GM18951 (cell line): ENCODE measurements around the gene CNTNAP1.

Experiments used
- POLR2A ChIP-seq: IDR thresholded peaks from 4 replicates; pipeline ENCODE4 v1.6.1; 2011; ENCODE audit warnings: mild to moderate bottlenecking; ENCODE audit not compliant: insufficient read length, insufficient read depth; ENCODE audit errors: extremely low read depth
- in situ Hi-C: fragments of 300-500 bp; cut with MboI; formaldehyde crosslinking; loops from one replicate; pipeline ENCODE4 v1.12.0; 2022; ENCODE audit warnings: low sequenced_read_pairs, mixed read lengths, inconsistent platforms; ENCODE audit not compliant: unreplicated experiment

CNTNAP1 gene

DNA sequence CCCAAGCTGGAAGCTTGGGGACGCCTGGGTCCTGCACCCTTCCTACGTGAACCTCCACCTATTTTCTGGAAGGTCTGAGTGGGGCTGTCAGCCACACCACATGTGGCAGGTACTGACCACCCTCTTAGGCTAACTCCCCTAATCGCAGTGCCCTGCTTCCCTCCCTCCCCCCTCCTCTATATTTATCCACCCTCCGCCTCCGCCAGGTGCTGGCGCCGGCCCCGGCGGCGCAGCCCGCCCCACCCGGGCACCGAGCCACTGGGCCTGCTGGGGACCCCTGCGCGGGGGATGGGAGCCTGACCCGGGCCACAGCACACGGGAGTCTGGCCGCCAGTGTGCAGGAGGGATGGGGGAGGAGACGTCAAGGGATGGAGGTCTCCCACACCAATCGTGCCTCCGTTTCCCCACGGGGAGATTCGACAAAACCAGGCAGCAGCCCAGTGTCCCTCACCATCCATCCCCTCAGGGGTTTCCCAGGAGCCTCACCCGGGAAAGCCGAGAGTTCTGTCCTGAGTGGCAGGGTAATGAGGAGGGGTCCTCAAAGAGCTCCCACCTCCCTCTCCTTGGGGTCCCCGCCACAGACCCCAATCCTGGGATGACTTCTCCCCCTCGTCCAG lies 6.9 kb upstream of the CNTNAP1 start:
- no peak for TF ChIP-seq POLR2A
- in situ Hi-C loops = no loop called here

DNA sequence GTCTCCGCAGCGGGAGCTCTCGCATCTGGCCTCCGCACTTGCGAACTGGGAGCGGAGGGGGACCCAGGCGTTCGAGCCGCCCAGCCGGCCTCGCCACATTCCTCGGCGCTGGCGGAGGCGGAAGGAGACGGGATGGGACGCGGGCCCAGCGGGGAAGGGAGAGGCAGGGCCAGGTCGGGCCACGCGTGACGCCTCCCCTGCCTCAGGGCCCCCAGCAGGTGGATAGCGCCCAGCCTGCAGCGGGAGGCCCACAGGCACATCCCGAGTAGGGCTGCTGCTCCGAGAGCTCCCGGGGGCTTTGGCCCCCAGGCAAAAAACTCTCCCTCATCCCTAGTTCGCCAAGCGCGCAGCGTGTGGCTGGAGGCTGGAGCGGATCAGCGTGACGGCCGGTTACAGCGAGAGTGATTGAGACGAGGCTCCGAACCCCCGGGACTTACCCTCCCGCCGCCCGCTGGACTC lies 6.3 kb upstream of the CNTNAP1 start:
- in situ Hi-C loops = no loop called here
- TF ChIP-seq POLR2A = peak; percentile 7

DNA sequence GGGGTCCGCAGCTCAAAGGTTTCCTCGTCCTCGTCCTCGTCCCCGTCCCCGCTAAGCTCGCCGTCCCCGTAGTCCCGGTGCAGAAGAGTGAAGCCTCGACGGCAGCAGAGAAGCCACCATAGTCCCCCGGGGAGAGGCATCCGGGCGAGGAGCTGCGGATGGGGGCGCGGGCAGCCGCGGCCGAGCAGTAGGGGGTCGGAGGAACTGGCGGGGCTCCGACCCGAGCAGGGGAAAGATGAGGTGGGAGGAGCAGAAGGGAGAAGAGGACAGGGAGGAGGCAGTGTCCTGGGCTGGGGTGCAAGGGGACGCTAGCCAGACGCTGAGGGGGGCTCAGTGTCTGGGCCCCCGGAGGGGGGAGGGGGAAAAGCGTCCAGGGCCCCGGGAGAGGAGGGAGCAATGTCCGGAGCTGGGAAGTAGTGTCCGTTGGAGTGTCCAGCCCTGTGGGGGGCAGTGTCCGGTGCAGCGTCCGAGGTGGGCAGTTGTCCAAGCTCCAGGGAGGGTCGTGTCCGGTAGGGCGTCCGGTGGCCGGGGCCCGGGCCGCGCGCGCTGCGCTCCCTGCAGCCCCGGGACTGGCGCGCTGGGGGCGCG lies 5.8 kb upstream of the CNTNAP1 start, which contains the start of gene PLEKHH3:
Gene PLEKHH3, minus strand, starts transcription at position 571 of the 588 bp plus-strand sequence. Its CDS starts 431 bp downstream, at position 140.
- peak; percentile 70 for TF ChIP-seq POLR2A
- in situ Hi-C loops = no loop called here

DNA sequence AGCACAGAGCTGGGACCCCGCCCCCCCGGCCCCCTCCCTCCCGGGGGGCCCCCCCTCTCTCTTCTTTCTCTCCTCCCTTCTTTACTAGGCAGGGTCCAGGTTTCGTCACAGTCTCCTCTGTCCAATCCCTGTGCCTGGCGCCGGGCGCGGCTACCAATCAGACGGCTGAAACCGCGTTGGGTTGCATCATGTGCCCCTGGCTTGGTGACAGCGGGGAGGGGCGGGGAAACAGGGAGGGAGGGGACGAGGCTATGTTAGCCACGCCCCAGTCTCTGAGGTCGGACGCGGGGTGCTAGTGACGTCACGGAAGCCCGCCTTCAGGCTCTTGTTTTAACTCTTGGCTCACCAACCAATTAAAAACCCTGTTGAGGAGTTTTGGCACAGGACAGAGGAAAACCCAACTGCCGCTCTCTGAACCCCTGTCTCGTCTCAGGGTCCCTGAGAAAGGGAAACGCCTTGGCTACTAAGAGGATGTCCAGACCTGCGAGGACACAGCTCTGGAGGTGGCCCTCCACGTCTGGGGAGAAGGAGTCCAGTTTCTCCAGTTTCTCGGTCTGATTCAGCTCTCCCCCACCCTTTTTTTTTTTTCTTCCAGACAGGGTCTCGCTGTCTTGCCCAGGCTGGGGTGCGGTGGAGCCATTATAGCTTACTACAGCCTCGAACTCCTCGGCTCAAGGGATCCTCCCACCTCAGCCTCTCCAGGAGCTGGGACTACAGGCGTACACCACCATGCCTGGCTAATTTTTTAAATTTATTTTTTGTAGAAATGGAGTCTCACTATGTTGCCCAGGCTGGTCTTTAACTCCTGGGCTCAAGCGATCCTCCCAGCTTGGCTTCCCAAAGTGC lies 5.1 kb upstream of the CNTNAP1 start:
- TF ChIP-seq POLR2A = no peak
- in situ Hi-C loops = no loop called here

DNA sequence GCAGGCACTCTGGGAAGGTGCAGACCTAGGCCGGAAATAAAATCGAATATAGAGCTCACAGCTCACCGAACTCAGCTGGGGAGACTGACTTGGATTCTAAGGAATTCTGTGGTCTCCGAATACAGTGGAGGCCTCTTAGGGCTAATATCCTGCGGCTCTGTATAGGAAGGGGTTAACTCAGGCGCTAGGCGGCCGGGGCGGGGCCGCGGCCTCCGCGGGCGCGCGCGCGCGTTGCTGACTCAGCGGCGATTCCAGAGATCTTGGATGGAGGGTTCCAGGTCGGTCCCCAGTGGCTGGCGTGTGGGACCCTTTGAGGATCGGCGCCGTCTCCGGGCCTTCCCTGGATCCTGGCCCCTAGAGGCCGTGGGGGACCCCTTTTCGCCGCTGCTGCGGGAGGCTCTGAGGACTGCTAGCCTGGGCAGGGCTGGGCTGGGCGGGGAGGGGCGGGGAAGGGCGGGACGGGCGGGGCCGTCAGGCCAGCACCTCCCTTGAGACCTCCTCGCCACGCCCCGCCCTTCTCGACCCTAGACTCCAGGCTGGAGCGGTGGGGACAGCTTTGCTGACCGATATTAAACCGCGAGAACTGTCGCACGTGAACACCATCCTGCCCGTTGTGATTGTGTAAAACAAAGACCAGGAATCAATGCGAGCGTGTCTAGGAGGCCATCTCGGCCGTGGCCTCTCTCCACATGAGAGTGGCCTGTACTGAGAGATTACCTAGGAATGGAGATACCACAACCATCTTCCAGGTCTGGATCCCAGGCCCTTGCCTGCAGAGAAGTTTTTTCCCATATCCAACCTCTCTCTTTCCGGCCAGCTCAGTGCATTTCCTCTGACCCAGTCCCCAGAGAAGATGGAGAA lies 4.2 kb upstream of the CNTNAP1 start:
- in situ Hi-C loops = no loop called here
- TF ChIP-seq POLR2A = peak; percentile 69

DNA sequence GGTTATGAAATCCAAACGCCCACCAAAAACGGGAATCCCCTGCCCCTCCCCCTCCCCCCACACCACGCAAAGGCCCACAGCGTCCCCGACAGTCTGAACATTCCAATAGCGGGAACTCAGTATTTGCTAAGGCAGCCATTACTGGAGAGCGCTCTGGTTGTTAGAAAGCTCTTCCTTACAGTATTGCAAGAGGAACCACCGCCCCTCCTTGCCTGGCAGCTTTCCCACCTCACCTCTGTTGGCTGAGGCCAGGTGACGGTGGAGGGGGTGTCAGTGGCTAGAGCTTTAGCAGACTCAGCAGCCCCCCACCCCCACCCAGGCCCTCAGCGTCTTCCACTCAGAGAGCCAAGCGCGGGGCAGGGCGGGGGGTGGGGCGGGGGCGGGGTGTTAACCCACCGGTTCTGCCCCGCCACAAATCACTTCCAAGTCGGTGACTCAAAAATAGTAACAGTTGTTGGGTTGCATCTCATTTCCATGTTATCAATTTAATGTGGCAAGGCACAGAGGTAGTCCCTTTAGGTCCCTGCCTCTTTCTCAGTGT lies 3.3 kb upstream of the CNTNAP1 start:
- TF ChIP-seq POLR2A = no peak
- in situ Hi-C loops = no loop called here

DNA sequence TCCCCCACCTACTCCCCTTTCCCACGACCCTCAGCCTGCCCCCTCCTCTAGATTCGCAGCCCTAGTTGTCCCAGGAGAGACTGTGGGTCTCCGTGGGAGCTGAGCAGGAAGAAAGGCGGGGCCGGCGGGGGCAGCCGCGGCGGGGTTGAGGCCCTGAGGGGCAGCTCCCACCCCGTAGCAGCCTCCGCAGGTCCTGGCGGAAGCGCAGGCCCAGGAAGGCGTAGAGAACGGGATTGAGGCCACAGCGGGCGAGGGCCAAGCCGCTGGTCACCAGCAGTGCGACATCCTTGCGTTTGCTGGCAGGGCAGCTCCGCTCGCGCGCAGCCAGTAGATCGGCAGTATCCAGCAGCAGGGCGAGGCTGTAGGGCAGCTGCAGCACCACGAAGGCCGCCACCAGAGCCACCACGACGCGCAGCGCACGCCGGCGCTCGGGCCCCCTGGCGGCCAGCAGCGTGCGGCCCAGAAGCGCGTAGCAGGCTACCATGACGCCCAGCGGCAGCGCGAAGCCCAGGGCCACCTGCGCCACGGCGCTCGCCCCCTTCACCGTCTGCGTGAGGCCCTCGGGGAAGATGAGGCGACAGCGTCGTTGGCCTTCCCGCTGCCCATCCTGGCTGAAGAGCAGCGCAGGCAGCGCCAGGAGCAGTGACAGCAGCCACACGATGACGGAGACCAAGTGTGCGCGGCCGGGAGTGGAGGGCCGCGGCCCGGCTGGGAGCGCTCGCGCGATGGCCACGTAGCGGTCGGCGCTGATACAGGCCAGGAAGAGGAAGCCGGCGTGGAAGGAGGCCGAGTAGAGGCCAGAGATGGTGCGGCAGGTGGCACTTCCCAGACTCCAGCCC lies 2.6 kb upstream of the CNTNAP1 start:
- peak; percentile 64 for TF ChIP-seq POLR2A
- in situ Hi-C loops = no loop called here

DNA sequence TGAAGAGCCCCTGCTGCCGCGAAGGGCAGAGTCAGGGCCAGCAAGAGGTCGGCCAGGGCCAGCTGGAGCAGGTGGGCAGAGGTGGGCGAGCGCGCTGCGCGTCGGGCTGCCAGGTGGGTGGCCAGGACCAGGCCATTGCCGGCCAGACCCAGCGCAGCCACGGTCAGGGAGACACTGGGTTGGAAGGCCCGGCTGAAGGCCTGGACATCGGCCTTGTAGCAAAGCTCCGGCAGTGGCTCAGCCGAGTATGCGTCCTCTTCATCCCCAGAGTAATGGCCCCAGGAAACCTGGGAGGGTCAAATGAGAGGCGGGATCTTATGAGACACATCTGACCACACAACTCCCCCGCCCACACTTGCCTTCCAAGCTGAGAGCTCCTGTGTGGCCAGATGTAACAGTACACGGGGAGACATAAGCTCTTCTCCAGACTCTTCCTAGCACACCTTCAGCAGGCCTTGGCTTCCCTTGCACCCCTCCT lies 2.0 kb upstream of the CNTNAP1 start:
- no peak for TF ChIP-seq POLR2A

DNA sequence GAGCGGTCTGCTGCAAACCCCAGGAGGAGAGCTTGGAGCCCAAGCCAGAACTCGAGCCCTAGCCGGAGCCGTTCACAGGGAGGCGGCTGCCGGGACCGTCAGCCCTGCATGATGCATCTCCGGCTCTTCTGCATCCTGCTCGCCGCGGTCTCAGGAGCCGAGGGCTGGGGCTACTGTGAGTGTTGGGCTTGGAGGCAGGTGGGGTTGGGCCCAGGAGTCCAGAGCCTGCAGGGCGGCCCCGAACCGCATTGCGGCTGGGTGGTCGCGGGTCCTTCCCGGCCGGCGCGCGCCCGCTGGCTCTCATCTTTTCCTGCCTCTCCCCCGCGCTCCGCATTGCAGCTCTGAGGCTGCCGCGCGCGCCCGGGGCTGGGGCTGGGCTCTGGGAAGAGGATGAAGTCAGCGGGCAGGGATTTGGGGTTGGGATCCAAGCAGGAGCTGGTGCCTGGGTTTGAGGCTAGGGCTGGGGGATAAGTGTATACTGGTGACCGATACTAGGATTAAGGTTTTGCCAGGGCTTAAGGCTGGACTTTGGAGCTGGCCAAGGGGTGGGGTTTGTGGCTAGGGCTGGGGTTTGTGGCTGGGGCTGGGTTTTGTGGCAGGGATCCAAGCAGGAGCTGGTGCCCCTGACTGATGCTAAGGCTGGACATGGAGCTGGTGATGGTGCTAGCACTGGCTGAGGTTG lies 532 bp downstream of the CNTNAP1 start:
- TF ChIP-seq POLR2A = no peak
- in situ Hi-C loops = no loop called here

More for the DNA sequence above, 2.0 kb upstream of the CNTNAP1 start:
- in situ Hi-C loops = no loop called here

DNA sequence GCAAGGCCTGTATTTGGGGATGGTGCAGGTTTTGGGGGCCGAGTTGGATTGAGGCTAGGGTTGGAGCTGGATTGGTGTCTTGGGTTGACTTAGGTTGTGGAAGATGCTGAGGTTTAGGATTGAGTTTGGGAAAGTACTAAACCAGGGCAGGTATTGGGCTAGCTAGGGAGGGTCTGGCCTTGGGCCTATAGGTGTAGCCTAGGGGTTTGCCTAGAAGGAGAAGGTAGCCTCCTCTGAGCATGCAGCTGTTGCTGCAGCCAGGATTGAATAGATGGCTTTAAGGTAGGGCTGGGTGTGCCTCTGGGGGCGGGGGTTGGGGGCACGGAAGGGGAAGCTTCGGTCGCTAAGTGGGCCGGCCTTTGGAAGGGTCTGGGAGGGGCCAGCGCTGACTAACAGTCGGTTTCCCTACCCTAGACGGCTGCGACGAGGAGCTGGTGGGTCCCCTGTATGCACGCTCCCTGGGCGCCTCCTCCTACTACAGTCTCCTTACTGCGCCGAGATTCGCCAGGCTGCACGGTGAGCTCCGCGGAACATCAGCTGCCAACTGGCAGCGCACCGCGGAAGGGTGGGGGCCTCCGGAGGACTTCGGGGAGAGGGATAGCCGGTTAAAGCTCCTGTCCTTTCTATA lies 1.2 kb downstream of the CNTNAP1 start:
- in situ Hi-C loops = no loop called here
- TF ChIP-seq POLR2A = no peak
